GM04503 (cell line): ENCODE results near the gene ANKRD40.
"Not testable (repeated sequence)": the region's sequence is repeated elsewhere in the genome, so short reads cannot be mapped to it uniquely, and the experiment has no call there.

Source experiments
- DNase-seq: peaks from one replicate; pipeline ENCODE4 v3.0.0-alpha.2; 2012; ENCODE audit warnings: low read depth

ANKRD40 gene

DNA sequence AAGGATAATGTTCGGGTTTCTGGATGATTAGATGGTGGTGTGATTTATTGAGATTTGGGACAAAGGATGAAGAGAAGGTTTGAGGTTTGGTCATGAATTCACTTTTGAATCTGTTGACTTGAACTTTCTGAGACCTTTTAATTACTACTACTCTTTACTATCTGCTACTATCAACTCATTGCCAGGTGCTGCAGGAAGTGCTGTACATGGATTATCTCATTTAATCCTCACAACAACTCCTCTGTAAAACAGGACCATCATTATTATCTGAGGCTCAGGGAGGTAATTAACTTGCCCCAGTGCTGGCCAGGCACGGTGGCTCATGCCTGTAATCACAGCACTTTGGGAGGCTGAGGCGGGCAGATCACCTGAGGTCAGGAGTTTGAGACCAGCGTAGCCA, 2.9 kb upstream of the ANKRD40 start:
- no peak for DNase-seq

DNA sequence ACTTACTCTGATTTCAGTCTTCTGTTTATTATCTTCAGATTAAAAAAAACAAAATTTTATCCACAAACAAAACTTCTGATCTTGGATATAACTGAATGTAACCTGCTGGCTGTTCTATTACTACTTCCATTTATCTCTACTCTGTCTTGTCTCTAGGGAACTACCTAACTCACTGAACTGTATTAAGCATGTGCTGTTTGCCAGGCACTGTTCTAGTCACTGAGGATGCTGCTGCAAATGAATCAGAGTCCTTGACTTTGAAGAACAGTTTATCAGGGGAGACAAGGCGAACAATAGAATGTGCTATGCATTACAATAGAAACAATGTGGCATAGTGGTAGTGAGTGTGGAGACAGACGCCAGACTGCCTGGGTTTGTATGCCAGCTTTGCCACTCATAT, 2.3 kb upstream of the ANKRD40 start:
- no peak for DNase-seq

- DNase-seq, result not testable (repeated sequence)
Measured at GRCh38 chr17:50709053-50709452, 1.3 kb upstream of the ANKRD40 start.

DNA sequence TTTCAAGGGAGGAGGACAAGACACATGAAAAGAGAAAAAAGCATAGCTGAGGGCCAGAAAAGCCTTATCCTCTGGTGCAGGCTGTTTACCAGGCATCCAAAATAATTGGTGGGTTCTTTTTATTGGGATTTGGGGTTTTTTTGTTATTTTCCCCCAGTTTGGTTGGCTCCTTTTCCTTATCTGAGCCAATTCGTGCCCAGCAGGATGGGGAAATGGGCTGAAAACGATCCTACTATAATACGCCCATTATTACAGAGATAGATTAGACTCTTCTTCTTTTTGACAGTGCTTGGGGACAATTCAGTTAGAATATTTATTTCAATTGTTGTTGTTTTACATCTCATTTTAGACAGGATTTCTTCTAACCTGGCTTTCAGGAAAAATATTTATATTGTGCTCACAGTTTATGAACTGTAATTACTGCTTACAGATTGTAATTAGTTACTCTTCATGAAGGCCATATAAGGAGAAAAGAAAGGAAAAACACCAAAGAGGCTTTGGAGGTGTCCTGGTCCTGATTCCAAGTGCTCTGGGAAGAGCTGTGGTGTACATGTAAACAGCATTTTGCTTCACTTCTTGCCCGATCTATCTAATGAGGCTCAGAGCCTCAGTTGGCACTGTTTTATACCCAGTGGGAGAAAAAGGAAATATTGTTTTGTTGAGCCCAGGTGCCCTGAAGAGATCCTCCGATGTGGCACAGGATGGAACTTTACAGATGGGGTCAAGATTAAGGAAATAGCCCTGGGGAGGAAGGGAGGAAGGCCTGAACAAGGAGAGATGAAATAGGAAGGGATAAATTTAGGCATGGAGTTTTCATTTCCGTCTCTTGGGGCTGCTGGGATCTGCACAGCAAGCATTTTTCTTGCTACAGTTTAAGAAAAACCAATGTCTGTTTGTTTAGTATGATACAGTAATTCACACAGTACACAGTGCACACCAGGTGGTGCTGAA, 611 bp upstream of the ANKRD40 start:
- DNase-seq, result no peak

- DNase-seq, result no peak
Measured at GRCh38 chr17:50703162-50703561, 4.6 kb downstream of the ANKRD40 start.

- no peak for DNase-seq
Measured at GRCh38 chr17:50699410-50699809, 8.3 kb downstream of the ANKRD40 start.

DNA sequence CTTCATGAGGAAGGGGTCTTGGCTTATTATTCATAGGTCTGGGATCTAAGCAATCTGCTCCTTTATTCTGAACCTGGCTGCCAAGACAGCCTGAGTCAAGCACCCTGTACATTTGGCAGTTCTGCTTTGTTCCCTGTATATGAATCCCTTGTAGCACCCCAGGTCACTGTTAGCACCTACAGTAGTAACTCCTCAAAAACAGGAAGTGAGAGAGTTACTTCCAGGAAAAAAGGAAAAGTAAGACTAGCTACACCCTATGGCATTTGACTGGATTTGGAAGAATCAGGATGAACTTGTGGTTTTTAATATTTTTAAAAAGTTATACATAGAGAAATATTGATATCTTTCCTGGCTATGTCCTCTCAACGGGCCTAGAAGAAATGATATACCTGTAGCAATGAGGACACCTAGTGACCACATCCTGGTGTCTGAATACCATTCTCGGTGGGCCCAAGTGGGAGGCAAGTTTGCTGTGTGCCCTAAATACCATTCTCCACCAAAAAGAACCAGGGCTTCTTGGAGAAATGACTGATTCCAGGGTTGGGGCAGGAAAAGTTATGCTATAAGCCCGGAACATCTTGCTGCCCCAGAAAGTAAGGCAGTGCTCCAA, 9.9 kb downstream of the ANKRD40 start:
- no peak for DNase-seq

DNA sequence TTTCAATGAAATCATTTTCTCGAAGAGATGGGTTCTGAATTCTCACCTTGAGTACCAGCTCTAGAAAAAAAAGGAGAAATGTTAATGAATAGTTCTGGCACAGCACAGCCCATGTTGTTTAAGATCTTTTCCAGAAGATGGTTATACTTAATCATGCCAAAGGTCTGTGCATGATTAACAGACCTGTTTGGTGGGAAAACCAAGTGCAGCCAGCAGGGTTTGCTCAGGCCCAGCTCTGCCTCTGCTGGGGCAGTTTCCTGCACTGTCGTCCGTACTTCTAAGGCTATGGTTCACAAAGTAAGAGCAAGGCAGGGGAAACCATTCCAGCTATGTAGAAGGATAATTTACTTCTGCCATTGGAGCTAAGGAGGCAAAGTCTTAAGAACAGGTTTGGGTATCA, 10.7 kb downstream of the ANKRD40 start:
- DNase-seq, result no peak

DNA sequence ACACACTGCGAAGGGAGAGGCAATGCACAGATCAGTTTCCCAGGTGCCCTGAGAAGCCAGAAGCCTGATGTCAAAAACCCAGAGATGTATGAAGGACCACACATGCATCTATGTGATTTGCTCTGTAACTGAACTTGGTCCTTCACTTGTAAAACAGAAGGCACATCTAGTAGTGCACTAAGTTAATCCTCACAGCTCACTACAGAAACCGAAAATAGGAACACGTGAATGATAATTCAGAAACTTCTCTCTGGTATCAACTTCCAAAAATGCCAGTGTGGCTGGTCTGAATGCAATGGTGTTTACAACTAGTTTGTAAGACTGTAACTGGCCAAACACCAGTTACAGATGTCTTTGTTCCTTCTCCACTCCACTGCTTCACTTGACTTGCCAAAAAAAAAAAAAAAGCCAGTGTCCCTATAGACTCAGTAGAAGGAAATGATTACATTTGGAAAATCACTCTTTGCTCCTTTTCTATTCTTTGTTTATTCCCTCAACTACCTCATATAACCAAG, 11.3 kb downstream of the ANKRD40 start:
- DNase-seq, result no peak

- no peak for DNase-seq
Measured at GRCh38 chr17:50693036-50693682, 14.6 kb downstream of the ANKRD40 start.

GRCh38 chr17:50692448-50693035, 15.2 kb downstream of the ANKRD40 start:
- no peak for DNase-seq

- no peak for DNase-seq
Measured at GRCh38 chr17:50691550-50692447, 15.9 kb downstream of the ANKRD40 start.

DNA sequence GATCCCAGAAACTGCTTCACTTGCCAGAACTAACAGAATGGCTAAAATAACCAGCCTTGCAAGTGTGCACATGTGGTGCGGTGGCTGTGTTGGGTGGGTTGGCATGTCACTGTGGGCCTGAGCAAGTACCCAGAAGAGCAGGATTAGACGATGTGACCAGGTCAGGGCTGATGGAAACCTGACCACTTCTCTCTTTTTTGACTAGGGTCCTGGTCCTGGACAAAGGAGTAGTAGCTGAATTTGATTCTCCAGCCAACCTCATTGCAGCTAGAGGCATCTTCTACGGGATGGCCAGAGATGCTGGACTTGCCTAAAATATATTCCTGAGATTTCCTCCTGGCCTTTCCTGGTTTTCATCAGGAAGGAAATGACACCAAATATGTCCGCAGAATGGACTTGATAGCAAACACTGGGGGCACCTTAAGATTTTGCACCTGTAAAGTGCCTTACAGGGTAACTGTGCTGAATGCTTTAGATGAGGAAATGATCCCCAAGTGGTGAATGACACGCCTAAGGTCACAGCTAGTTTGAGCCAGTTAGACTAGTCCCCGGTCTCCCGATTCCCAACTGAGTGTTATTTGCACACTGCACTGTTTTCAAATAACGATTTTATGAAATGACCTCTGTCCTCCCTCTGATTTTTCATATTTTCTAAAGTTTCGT, 16.7 kb downstream of the ANKRD40 start:
- DNase-seq, result no peak

DNA sequence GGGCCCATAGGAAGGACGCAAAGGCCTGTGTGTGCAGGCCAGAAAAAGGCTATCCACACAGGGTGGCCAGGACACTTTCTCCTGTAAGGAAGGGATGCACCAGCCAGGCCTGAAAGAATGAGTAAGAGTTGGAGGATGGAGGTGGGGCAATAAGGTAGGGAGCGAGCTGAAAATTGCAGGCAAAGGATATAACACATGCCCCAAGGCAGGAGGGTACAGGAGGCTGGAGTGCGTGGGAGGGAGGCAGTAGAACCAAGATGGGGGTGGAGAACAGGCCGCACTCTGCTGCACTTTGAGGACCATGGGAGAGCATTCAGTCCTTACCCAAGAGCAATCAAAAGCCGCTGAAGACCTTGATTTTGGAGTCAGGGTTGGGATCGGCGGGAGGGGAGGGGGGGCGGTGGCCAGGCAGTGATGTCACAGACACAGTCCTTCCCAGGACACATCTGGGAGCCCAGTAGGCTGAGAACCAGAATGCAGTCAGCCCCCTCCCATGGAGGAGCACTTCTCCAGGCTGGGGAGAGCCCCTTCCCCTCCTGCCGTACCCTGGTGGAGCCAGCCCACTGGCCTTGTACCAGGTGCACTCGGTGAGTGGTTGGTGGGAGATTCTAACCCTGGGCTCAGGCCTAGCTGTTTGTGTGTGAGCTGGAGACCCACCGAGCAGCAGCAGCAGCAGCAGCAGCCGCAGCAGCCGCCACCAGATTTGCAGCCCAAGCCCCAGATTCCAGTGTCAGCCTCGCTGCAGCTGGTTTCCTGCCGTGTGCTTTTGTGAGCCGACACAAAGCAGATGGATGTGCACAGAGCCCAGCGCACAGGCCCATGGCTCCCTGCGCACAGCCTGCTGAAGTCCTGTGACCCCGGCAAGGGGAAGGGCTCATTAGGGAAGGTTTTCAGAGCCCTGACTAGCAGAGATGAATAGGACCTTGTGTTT, 17.5 kb downstream of the ANKRD40 start:
- no peak for DNase-seq

GRCh38 chr17:50689251-50689650, 18.5 kb downstream of the ANKRD40 start:
- DNase-seq, result no peak

- no peak for DNase-seq
Measured at GRCh38 chr17:50688245-50688644, 19.5 kb downstream of the ANKRD40 start.

DNA sequence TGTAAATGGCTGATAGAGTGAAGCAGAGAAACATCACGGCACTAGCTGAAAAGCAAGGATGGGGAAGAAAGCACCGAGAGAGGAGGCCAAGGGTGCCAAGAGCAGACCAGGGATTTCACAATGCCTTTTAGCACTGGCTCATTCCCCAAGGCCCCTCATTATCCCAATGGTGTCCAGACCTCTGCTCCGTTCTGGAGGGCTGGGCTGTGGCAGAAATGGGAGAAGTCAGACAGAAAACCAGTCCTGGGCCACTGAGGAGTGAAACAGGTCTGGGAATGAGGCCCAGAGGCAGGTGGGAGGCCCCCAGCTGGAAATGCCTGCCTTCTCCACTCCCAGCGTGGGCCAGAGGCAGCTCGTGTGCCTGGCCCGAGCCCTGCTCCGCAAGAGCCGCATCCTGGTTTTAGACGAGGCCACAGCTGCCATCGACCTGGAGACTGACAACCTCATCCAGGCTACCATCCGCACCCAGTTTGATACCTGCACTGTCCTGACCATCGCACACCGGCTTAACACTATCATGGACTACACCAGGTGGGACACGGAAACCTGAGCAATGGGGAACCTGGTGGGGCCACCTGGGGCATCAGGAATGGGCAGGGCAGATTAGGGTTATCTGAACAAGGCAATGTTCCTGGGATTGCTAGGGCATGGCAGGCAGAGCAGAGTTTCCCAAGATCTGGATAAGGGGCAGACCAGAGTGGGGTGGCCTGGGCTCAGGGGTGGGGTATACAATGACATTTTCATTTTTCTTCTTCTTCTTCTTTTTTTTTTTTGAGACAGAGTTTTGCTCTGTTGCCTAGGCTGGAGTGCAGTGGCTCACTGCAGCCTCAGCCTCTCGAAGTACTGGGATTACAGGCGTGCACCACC, 20.3 kb downstream of the ANKRD40 start:
- no peak for DNase-seq

- DNase-seq, result peak; percentile 87
Measured at GRCh38 chr17:50686494-50687199, 21.1 kb downstream of the ANKRD40 start.
